GM19238 (cell line): ENCODE data around the gene DUSP22.
"Not testable (repeated sequence)": the region's sequence is repeated elsewhere in the genome, so short reads cannot be mapped to it uniquely, and the experiment has no call there.

ENCODE experiments used
- DNase-seq: peaks from one replicate; pipeline ENCODE4 v3.0.0; 2011; ENCODE audit warnings: low spot score; ENCODE audit not compliant: insufficient read length

Gene DUSP22

DNA sequence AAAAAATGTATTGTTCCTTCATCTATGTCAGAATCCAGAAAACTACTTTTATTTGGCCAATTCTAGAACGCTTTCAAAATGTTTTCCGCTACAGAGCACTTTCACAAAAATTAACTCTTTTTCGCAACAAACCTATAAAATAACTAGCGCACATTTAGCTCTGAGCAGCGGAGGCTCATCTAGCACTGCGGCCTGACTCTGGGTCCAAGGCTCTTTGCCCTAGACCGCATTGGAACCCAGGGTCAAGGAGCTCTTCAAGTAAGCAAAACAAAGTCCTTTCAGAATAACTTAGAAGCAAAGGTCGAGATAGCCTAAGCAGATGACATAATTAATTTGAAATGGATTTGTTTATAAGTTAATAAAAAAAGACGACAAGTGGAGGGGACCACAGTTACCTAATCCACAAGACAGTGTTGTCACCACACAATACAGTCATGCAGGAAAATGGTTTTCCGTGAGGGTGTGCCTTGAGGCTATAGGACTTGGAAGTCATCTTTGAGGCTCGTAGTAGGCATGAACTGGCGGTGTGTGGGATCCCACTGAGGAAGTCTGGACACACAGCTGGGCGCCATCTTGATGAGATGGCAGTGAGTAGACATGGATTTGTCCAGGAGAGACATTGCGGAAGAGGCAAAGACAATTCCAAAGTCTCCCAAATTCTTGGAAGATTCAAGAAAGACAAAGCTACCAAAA is 70.1 kb downstream of the DUSP22 start:
- DNase-seq = no peak

GRCh38 chr6:362924-363249 is 70.6 kb downstream of the DUSP22 start:
- no peak for DNase-seq

DNA sequence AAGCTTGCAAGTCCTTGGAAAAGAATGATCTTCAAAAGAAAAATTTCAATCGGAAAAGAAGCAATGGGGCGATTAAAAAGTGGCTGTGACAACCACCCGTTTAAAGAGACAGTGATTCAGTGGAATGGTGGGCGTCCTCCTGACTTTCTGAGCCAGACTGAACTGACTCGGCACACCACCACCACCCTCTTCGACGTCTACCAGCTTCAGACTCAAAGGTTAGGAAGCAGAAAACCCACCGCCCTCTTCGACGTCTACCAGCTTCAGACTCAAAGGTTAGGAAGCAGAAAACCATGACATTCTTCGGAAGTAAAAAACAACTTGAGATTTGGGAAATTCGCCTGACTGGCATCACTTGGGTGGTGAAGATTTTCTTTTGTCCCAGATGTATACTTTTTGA is 71.0 kb downstream of the DUSP22 start:
- no peak for DNase-seq

DNA sequence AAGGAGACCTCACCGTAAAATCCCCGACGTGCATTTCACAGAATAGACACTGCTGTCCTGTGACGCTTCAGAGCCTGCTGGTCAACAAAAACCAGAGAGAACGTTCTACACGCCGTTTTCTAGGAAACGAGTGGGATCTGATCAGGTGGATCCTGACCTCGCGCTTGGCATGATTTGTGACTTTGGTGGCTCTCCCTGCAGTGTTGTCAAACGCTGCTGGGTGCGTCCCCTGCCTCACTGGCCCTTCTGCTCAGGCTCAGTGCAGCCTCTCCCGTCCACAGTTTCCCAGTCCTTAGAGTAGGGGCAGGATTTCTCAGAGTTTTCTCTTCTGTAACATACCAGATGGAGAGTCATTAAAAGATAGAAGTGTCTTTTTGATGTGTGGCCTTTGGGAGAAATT is 71.6 kb downstream of the DUSP22 start:
- DNase-seq = no peak

- DNase-seq = no peak
Observed at GRCh38 chr6:364609-365540, 72.6 kb downstream of the DUSP22 start.

DNA sequence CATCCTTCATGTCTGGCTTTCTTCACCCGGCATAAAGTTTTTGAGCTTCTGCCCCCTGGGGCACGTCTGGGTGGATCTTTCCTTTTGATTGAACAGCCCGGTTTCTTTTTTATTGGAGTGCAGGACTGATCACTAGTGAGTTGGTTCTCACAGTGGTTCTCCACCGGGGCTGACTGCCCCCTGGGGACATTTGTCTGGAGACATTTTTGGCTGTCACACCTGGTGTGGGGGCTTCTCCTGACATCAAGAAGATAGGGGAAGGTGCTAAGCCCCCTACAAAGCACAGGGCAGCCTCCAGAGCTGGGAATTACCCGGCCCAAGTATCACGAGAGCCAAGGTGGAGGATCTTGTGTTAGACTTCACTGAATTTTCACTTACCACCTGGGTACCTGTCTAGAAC is 73.5 kb downstream of the DUSP22 start:
- DNase-seq = no peak

DNA sequence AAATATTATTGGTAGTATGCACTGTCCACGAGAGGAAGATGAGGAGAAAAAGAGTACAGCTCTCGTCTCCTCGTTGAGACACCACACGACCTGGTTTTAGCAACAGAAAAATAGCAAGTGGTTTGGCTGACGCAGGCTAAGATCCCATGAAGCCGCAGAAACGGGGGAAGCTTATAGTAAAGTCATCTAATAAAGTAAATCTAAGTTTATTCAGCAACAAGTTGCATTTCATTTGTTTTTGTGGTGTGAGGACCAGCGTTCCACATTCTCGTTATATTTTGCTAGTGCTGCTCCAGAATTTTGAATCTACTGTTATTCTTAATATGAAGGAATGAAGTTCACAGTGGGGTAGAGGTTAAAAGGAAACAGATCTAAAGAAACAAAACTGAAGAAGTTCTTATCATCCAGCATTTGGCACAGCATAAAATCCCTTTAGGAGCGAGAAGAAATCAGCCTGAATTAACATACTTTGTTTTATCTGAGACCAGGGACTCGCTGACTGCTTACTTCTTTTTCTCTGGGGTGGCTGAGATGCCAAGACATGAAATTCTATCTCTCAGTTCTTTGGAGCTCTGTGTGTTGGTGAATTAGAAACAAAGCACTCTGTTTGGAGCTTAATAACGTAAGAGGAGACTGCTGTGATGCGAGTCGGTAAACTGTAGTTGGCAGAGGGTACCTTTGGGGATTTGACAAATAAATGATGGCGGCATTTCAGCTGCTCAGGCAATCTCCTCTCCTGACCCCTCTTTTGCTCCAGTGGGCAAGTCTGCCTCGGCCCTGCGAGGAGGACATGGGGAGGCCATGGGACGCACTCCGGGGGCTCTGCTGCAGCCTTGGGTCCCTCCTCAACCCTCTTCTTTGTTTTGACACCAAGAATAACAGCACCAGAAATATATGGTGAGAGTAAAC is 74.4 kb downstream of the DUSP22 start:
- DNase-seq = no peak

DNA sequence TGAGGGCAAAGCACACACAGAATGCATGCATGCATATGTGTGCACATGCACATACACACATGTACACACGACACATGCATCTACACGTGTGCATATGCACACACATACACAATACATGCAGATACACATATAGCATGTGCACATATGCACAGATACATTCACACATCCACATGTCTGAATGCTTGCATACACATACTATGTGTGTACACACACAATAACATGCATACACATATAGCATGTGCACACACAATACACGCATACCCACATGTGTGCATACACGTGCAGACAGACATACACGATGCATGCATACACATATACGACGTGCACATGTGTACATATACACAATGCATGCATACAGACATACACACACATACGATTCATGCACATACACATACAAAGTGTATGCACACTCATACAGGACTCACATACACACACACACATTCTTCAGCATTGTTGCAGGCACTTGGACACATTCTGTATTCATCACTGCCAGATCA is 75.1 kb downstream of the DUSP22 start:
- DNase-seq = no peak

DNA sequence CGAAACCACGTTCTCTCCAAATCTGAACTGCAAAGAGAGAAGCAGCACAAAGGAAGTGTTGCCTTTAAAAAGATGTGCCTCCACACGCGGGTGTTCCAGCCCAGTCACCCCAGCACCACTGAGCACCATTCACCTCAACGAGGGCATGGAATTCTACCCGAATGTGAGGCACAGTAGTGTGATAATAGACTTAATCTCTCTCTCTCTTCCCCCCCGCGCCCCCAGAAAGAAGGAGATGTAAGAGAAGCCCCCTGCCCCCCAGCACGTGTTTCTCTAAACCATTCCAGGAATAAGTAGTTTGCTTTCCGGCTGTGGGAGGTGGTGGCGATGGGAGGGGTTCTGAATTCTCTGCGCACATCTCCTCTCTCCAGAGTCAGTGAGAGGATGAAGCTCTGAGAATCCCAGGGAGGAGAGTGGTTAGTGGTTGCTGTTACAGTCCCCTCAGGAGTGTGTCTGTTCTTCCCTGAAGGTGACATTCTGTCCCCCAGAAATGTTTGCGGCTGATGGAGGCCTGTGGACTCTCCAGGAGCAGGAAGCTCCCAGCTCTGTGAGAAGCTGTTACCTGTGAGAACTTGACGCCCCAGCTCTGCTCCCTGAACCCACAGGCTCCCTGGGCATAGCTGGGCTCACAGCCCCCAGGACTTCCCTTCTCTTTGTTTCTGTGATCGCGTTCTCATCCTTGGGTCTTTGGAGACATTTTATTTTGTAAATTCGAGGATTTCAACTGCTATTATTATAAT is 75.8 kb downstream of the DUSP22 start:
- DNase-seq = no peak

GRCh38 chr6:369559-370431 is 77.5 kb downstream of the DUSP22 start:
- DNase-seq = no peak

DNA sequence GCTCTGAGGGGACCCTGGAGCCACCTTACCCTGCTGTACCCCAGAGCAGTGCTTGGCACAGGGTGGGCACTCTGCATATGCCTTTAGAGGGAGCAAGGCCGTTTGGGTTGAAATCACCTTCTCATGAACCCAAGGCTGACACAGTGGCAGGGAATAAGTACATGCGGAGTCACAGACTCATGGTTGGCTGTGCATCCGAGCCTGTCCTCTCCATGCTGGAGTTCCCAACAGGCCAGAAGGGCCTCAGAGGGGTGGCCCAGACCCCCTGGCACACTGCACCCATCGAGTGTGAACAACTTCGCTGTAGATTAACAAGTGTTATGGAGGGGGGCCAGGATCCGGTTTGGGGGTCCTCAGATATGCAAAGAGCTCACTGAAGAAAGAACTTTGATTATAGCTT is 78.3 kb downstream of the DUSP22 start:
- no peak for DNase-seq

DNA sequence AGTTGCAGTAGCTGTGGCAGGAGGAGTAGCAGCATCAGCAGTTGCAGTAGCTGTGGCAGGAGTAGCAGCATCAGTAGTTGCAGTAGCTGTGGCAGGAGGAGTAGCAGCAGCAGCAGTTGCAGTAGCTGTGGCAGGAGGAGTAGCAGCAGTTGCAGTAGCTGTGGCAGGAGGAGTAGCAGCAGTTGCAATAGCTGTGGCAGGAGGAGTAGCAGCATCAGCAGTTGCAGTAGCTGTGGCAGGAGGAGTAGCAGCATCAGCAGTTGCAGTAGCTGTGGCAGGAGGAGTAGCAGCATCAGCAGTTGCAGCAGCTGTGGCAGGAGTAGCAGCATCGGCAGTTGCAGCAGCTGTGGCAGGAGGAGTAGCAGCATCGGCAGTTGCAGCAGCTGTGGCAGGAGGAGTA is 79.6 kb downstream of the DUSP22 start:
- not testable (repeated sequence) for DNase-seq

DNA sequence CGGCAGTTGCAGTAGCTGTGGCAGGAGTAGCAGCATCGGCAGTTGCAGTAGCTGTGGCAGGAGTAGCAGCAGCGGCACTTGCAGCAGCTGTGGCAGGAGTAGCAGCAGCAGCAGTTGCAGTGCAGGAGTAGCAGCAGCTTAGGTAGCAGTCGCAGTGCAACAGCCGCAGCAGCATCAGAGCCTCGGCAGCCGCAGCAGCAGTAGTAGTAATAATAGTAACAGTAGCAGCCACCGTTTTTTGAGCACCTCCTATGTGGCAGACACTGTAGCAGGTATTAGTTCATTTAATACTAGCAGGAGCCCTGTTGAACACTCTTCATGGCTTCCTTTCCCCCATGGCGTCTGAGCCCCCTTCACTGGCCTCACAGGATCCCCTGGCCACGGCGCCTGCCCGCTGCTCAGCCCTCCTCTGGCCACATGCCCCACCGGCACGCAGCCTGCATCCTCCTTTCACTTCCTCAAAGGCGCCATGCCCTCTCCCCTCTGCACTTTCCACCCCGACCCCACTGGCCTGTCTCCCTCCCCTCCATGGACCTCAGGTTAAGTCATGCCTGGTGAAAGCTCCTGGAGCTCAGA is 80.1 kb downstream of the DUSP22 start:
- no peak for DNase-seq

GRCh38 chr6:373031-373430 is 80.7 kb downstream of the DUSP22 start:
- DNase-seq = no peak

DNA sequence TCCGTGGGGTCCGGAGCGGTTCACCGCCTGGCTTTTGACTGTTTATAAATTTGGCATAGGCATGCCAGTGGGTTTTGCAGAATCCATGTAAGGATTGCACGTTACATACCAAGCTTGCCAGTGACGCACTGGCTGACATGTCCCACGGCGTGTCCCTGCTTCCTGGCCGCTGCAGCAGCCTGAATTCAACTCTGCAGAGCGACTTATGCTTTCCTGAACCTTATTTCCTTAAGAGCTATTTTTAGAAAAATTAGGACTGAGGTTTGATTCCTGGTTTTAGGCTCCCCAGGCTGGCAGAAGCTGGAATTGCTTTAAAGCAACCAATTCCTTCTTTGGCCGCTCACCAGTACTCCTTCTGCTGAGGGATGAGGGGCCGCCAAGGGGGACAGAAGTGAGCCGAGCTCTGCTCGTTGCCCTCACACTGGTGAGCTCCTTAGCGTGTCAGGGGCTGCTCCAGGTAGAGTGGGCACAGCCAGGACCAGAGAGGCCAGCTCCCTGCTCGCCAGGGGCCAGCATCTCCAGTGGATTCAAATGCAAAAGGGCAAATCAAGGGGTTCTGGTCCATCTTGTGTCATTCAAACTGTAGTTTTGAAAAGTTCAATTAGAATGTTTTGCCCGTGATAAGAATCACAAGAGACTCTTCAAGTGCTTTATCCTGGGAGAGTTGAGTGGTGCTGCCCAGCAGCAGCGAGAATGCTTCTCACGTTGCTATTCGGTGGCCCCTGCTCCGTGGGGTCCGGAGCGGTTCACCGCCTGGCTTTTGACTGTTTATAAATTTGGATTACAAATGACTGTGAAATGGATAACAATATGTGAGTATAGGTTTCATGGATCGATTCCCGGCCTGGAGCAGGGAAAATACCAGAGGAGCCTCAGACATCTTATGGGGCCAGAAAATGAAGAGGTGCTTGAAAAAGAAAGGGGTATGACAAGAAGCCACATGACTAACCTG is 81.8 kb downstream of the DUSP22 start:
- no peak for DNase-seq

DNA sequence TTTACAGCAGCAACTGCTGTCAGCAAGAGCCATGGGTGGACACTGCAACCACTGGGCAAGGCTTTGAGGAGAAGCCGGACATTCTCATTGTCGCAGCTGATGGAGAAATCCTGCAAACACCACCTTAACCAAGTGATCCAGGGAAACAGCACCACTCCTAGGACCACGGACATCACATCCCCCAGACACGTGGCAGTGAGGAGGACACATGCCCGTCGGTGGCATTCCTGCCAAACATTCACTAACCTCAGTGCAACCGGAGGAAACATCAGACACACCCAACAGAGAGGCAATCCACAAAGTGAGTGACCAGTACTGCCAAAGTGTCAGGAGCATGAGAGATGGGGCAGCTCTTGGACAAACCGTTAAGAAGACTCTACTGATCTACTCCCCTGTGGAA is 82.7 kb downstream of the DUSP22 start:
- DNase-seq = no peak

GRCh38 chr6:376827-377640 is 84.7 kb downstream of the DUSP22 start:
- DNase-seq = no peak

- DNase-seq = not testable (repeated sequence)
Observed at GRCh38 chr6:377641-378020, 85.3 kb downstream of the DUSP22 start.
